ENCODE data around the gene PSMF1. TPM values are rescaled to one million over a fixed set of nuclear protein-coding genes. Genes with fewer than 3 reads are reported as not detected.
"Not testable (repeated sequence)": the region's sequence is repeated elsewhere in the genome, so short reads cannot be mapped to it uniquely, and the experiment has no call there.

Gene PSMF1
- total RNA-seq, 1 experiment from 2014 or later: 153 TPM

GRCh38 chr20:1146957-1147356, 28.6 kb downstream of the PSMF1 start (continued):
- no peak for TF ChIP-seq CTCF (IDR thresholded peaks at IDR 0.05 in 2 of 3, conservative IDR thresholded peaks at IDR 0.05 in 1 of 3; ENCODE audit: borderline replicate concordance in 1 of 3, insufficient read depth in 1 of 3, low read depth in 2 of 3, low read length in 2 of 3)
- no peak for TF ChIP-seq POLR2AphosphoS5 (IDR thresholded peaks at IDR 0.05; ENCODE audit: low read depth, low read length)
- TF ChIP-seq CEBPB (IDR thresholded peaks at IDR 0.05; ENCODE audit: low read depth): no peak

- intact Hi-C loops (cut with micrococcal nuclease); H3K9me2 ChIP-seq (ENCODE audit: insufficient read depth); H3K9ac ChIP-seq (ENCODE audit: low read length); H3K4me2 ChIP-seq (ENCODE audit: low read length); CTCF ChIA-PET; DNase-seq (ENCODE audit: low read depth, low spot score); ATAC-seq; H3K9me3 ChIP-seq (ENCODE audit: control insufficient read depth in 1 of 2, insufficient read depth in 1 of 2, low read depth in 1 of 2, low read length in 2 of 2); H4K20me1 ChIP-seq (ENCODE audit: insufficient read depth); H3K36me3 ChIP-seq (ENCODE audit: control insufficient read depth in 1 of 2, insufficient read depth in 2 of 2, low read length in 2 of 2); H3K4me3 ChIP-seq (replicated peaks in 1 of 2; ENCODE audit: low read depth in 1 of 2, low read length in 2 of 2); RAD21 ChIA-PET (ENCODE audit: low non-redundant PET in 1 of 2, low total read pairs in 2 of 2, uncharacterized antibody in 2 of 2, unreplicated experiment in 2 of 2); POLR2A ChIA-PET; H3K27me3 ChIP-seq (ENCODE audit: insufficient read depth, low read length); H2AFZ ChIP-seq (ENCODE audit: low read depth, low read length, poor library complexity, severe bottlenecking); H3K4me1 ChIP-seq (ENCODE audit: control insufficient read depth in 1 of 2, insufficient read depth in 2 of 2, low read length in 2 of 2); H3K27ac ChIP-seq (ENCODE audit: low read depth, low read length); BruUV-seq (replicated peaks): not testable (repeated sequence)
- H3K79me2 ChIP-seq (ENCODE audit: insufficient read depth, low read length): peaks cover 60% of the 10 kb centered on the region
Measured at GRCh38 chr20:1149812-1150211, 31.4 kb downstream of the PSMF1 start.

GRCh38 chr20:1150218-1150617, 31.8 kb downstream of the PSMF1 start:
- Histone ChIP-seq H3K36me3 (ENCODE audit: control insufficient read depth in 1 of 2, insufficient read depth in 2 of 2, low read length in 2 of 2) (peaks cover 10 to 12% of the 10 kb centered on the region in 2 experiments), H2AFZ (ENCODE audit: low read depth, low read length, poor library complexity, severe bottlenecking) (no peak overlapping the region), H4K20me1 (ENCODE audit: insufficient read depth) (no peaks in the 10 kb centered on the region), H3K9ac (ENCODE audit: low read length) (no peak overlapping the region), H3K27me3 (ENCODE audit: insufficient read depth, low read length) (no peaks in the 10 kb centered on the region), H3K4me3 (replicated peaks in 1 of 2; ENCODE audit: low read depth in 1 of 2, low read length in 2 of 2) (no peak overlapping the region), H3K9me2 (ENCODE audit: insufficient read depth) (no peaks in the 10 kb centered on the region), H3K4me2 (ENCODE audit: low read length) (no peak overlapping the region), H3K27ac (ENCODE audit: low read depth, low read length) (no peak overlapping the region), H3K79me2 (ENCODE audit: insufficient read depth, low read length) (peaks cover 60% of the 10 kb centered on the region), H3K4me1 (ENCODE audit: control insufficient read depth in 1 of 2, insufficient read depth in 2 of 2, low read length in 2 of 2) (no peaks in the 10 kb centered on the region), H3K9me3 (ENCODE audit: control insufficient read depth in 1 of 2, insufficient read depth in 1 of 2, low read depth in 1 of 2, low read length in 2 of 2) (no peaks in the 10 kb centered on the region)
- POLR2A ChIA-PET: no interaction called here
- DNase-seq (ENCODE audit: low read depth, low spot score): no peak
- RAD21 ChIA-PET (ENCODE audit: low non-redundant PET in 1 of 2, low total read pairs in 2 of 2, uncharacterized antibody in 2 of 2, unreplicated experiment in 2 of 2): no interaction called here
- no peak for ATAC-seq
- intact Hi-C loops (cut with micrococcal nuclease): no loop called here
- TF ChIP-seq SIN3A (IDR thresholded peaks at IDR 0.05; ENCODE audit: low read depth): no peak
- TF ChIP-seq SRF (IDR thresholded peaks at IDR 0.05; ENCODE audit: low read depth): no peak
- TF ChIP-seq POLR2AphosphoS5 (IDR thresholded peaks at IDR 0.05; ENCODE audit: low read depth, low read length): no peak
- no peak for TF ChIP-seq FOSL1 (IDR thresholded peaks at IDR 0.05; ENCODE audit: low read depth)
- TF ChIP-seq ATF3 (IDR thresholded peaks at IDR 0.05): no peak
- TF ChIP-seq REST (IDR thresholded peaks at IDR 0.05; ENCODE audit: low read depth): no peak
- no peak for TF ChIP-seq ZBTB33 (IDR thresholded peaks at IDR 0.05; ENCODE audit: extremely low read depth, insufficient replicate concordance, low read length)
- no peak for TF ChIP-seq ELF1 (IDR thresholded peaks at IDR 0.05; ENCODE audit: borderline replicate concordance, low read depth)
- no TSS peak for BruUV-seq (replicated peaks)
- CTCF ChIA-PET: no interaction called here
